OCI-LY7 (cell line): ENCODE measurements around the gene KCTD8.

Source experiments
- EZH2phosphoT487 ChIP-seq: fragments of 200-600 bp; sonication (generic); IDR thresholded peaks from 2 replicates; pipeline ENCODE4 v1.6.1; 2018; ENCODE audit warnings: low read depth, borderline replicate concordance, mild to moderate bottlenecking, mixed run types, antibody characterized with exemption, low read length, moderate library complexity, mixed read lengths
- TF ChIP-seq, protein P1 (sequence below): fragments of 200-600 bp; sonication (generic); conservative IDR thresholded peaks from 2 replicates; pipeline ENCODE4 v1.5.1; 2014; ENCODE audit warnings: mild to moderate bottlenecking, antibody characterized with exemption, low read length, moderate library complexity, mixed read lengths

DNA sequence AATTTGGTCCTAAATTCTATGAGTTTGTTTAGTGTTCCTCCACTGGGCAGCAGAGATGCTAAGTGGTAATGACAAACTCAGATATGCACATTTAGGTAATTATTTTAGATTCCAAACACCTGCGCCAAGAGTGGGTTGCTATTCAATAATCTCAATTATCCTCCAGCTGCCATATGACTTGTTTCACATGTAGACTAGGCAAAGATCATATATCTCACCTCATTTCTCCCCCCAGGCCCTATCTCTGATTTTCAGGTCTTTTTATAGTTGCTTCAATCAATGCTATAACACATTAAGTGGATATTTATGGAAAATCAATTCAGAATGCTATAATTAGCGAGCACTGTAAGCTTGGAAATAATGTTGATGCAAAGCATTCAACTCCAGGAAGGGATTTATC is 217.6 kb downstream of the KCTD8 start:
- TF ChIP-seq, protein P1, sequence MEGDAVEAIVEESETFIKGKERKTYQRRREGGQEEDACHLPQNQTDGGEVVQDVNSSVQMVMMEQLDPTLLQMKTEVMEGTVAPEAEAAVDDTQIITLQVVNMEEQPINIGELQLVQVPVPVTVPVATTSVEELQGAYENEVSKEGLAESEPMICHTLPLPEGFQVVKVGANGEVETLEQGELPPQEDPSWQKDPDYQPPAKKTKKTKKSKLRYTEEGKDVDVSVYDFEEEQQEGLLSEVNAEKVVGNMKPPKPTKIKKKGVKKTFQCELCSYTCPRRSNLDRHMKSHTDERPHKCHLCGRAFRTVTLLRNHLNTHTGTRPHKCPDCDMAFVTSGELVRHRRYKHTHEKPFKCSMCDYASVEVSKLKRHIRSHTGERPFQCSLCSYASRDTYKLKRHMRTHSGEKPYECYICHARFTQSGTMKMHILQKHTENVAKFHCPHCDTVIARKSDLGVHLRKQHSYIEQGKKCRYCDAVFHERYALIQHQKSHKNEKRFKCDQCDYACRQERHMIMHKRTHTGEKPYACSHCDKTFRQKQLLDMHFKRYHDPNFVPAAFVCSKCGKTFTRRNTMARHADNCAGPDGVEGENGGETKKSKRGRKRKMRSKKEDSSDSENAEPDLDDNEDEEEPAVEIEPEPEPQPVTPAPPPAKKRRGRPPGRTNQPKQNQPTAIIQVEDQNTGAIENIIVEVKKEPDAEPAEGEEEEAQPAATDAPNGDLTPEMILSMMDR: no peak
- no peak for TF ChIP-seq EZH2phosphoT487
